ENCODE measurements around the gene TPRN. TPM values are rescaled to one million over a fixed set of nuclear protein-coding genes. Genes with fewer than 3 reads are reported as not detected.
"Not testable (repeated sequence)": the region's sequence is repeated elsewhere in the genome, so short reads cannot be mapped to it uniquely, and the experiment has no call there.

Gene TPRN
- total RNA-seq: 2.6 TPM in 2 replicates

- peak; percentile 99 for DNase-seq (ENCODE audit: low read depth in 2 of 2)
These were observed at the start of gene TPRN for GRCh38 chr9:137200311-137201204. Gene TPRN (minus strand): TSS chr9:137200741. CDS start chr9:137200711, 30 bp downstream.

- no peak for DNase-seq (ENCODE audit: low read depth in 2 of 2)
These were observed 47.3 kb upstream of the TPRN start for GRCh38 chr9:137247916-137248175.

- no peak for DNase-seq (ENCODE audit: low read depth in 2 of 2)
These were observed 46.8 kb upstream of the TPRN start for GRCh38 chr9:137247135-137247915.

- DNase-seq (ENCODE audit: low read depth in 2 of 2): no peak
These were observed 45.2 kb upstream of the TPRN start for GRCh38 chr9:137245450-137246421.

- DNase-seq (ENCODE audit: low read depth in 2 of 2): peak in 1 of 2 donors; percentile 83
These were observed 44.2 kb upstream of the TPRN start for GRCh38 chr9:137244486-137245449.

- no peak for DNase-seq (ENCODE audit: low read depth in 2 of 2)
These were observed 43.3 kb upstream of the TPRN start for GRCh38 chr9:137243626-137244485.

- DNase-seq (ENCODE audit: low read depth in 2 of 2): not testable (repeated sequence)
These were observed 42.7 kb upstream of the TPRN start for GRCh38 chr9:137243266-137243625.

GRCh38 chr9:137242269-137243203 is 42.0 kb upstream of the TPRN start:
- peak in 1 of 2 donors; percentile 32 for DNase-seq (ENCODE audit: low read depth in 2 of 2)

- DNase-seq (ENCODE audit: low read depth in 2 of 2): peak; percentile 51 to 53
These were observed 41.1 kb upstream of the TPRN start for GRCh38 chr9:137241490-137242268.

- DNase-seq (ENCODE audit: low read depth in 2 of 2): peak; percentile 100
These were observed 40.4 kb upstream of the TPRN start, which contains the start of gene TUBB4B for GRCh38 chr9:137240841-137241489. Gene TUBB4B (plus strand): TSS chr9:137241287. CDS start chr9:137241361, 74 bp downstream.

- DNase-seq (ENCODE audit: low read depth in 2 of 2): peak; percentile 82 to 84
These were observed 39.8 kb upstream of the TPRN start for GRCh38 chr9:137240318-137240840.

GRCh38 chr9:137239541-137240200 is 39.1 kb upstream of the TPRN start:
- not testable (repeated sequence) for DNase-seq (ENCODE audit: low read depth in 2 of 2)

- DNase-seq (ENCODE audit: low read depth in 2 of 2): no peak
These were observed 37.5 kb upstream of the TPRN start for GRCh38 chr9:137237759-137238726.

GRCh38 chr9:137236936-137237421 is 36.4 kb upstream of the TPRN start:
- no peak for DNase-seq (ENCODE audit: low read depth in 2 of 2)

All from lung microvascular endothelial cell (primary cell).